Kidney (tissue), 14 donors: ENCODE measurements around the gene GPR55. TPM values are rescaled to one million over a fixed set of nuclear protein-coding genes. Genes with fewer than 3 reads are reported as not detected.

Source experiments
- DNase-seq, 5 donors: peaks; one replicate each; pipeline ENCODE4 v3.0.0-alpha.2; 2013 to 2020
- FAIRE-seq: peaks from 2 replicates; lab custom pipeline; 2012; peaks lifted over from hg19 to GRCh38; lab: Jason Lieb, UNC
- H3K27ac ChIP-seq, 2 donors: one replicate each; pipeline ENCODE4 v1.7.0; 2013; ENCODE audit warnings: low read depth in 2 of 2, low read length in 2 of 2, inconsistent platforms in 1 of 2
- H3K27me3 ChIP-seq: one replicate; pipeline ENCODE4 v1.7.1; 2013; ENCODE audit warnings: low read length, inconsistent platforms; ENCODE audit not compliant: control insufficient read depth, insufficient read depth
- H3K36me3 ChIP-seq, 3 donors: one replicate each; pipeline versions ENCODE4 v1.7.0 to v1.7.1; 2013; ENCODE audit warnings: low read length in 3 of 3, control low read depth in 1 of 3, inconsistent platforms in 1 of 3; ENCODE audit not compliant: insufficient read depth in 3 of 3, control insufficient read depth in 2 of 3
- H3K4me1 ChIP-seq, 3 donors: one replicate each; pipeline versions ENCODE4 v1.7.0 to v1.7.1; 2013; ENCODE audit warnings: low read length in 3 of 3, inconsistent platforms in 1 of 3, low read depth in 1 of 3; ENCODE audit not compliant: control insufficient read depth in 2 of 3, insufficient read depth in 2 of 3
- H3K4me3 ChIP-seq, 3 donors: one replicate each; pipeline versions ENCODE4 v1.7.0 to v1.8.1; 2013; ENCODE audit warnings: low read length in 3 of 3, control low read depth in 1 of 3, inconsistent platforms in 1 of 3
- H3K9ac ChIP-seq, 3 donors: one replicate each; pipeline versions ENCODE4 v1.7.0 to v1.7.1; 2013; ENCODE audit warnings: low read length in 3 of 3, control low read depth in 1 of 3, inconsistent platforms in 1 of 3
- H3K9me3 ChIP-seq, 3 donors: one replicate each; pipeline versions ENCODE4 v1.7.0 to v1.7.1; 2013; ENCODE audit warnings: low read length in 3 of 3, control low read depth in 1 of 3, inconsistent platforms in 1 of 3; ENCODE audit not compliant: control insufficient read depth in 2 of 3, insufficient read depth in 1 of 3
- CTCF ChIP-seq: IDR thresholded peaks from 3 replicates; pipeline ENCODE4 v1.5.1; 2012; ENCODE audit warnings: mild to moderate bottlenecking, moderate library complexity, borderline replicate concordance; ENCODE audit not compliant: insufficient read depth; ENCODE audit errors: extremely low read depth
- intact Hi-C: fragments of 100-400 bp; cut with DNase I; formaldehyde crosslinking; loops from one replicate; pipeline ENCODE4 v1.11.1; 2022
- polyA plus RNA-seq: library from polyadenylated mRNA; stranded (reverse); fragments of 350-450 nt; fragmentation: Illumina TruSeq; extraction: RNeasy Lipid Tissue Mini Kit (QIAGEN cat#74804); gene quantifications from one replicate; pipeline ENCODE4 v1.2.3, GENCODE V29; 2014; ENCODE audit warnings: low read depth, low replicate concordance; ENCODE audit not compliant: insufficient read depth
- total RNA-seq: library from RNA; stranded (reverse); fragmentation: NEBNext Ultra II Directional; extraction: Animal tissue kit (Norgen Biotek cat#: 25700); gene quantifications from one replicate; pipeline ENCODE4 v1.2.1, GENCODE V29; 2021
- donor health status: control.
- donor health status: control.
- donor health status: control.
- donor health status: control.
- donor health status: control.
- donor health status: DM: yes; HTN: yes; CAD: no.
- donor health status: Normal renal cell carcinoma (clear cell type).

GPR55 gene
- total and polyA plus RNA-seq, 2 donors from 2014 or later: 0.69 TPM; not detected in 1

DNA sequence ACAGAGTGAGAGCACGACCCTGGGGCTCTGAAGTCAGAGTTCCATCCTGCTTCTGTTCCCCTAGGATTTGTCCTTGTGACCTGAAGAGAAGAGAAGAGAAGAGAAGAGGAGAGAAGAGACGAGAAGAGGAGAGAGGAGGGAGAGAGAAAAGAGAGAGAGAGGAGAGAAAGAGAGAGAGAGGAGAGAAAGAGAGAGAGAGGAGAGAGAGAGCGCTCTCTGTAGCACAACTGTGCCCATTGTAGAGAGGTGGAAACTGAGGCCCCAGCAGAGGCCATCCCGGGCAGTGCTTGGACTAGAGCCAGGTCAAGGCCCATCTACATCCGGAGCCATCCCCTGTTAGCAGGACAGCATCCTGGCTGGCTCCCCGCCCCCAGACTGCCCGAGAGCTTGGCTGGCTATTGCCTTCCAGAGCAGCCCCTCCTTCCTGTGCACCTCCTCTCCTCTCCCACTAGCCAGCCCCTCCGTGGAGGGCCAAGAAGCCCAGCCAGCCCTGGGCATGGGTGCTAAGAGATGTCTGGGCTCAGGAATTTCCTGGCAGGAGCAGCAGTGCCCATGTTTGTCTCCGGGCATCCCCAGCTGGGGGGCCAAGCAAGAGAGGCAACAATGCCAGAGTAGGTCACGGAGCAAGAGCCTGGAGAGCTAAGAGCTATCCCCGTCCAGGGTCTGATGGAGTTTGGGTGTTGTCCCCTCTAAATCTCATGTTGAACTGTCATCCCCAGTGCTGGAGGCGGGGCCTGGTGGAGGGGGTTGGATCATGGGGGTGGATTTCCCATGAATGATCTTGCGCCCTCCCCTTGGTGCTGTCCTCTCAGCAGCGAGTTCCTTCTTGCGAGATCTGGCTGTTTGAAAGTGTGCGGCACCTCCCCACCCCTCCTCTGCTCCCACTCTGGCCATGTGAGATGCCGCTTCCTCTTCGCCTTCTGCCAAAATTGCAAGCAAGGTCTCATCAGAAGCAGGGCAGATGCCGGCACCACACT, 18.2 kb upstream of the GPR55 start:
- no peak for TF ChIP-seq CTCF
- Histone ChIP-seq H3K27ac (no peak overlapping the region), H3K4me1 (no peaks in the 10 kb centered on the region), H3K4me3 (no peak overlapping the region), H3K36me3 (no peaks in the 10 kb centered on the region), H3K9me3 (no peaks in the 10 kb centered on the region), H3K27me3 (no peaks in the 10 kb centered on the region), H3K9ac (no peak overlapping the region)
- FAIRE-seq: no peak
- intact Hi-C loops: no loop called here
- no peak for DNase-seq

DNA sequence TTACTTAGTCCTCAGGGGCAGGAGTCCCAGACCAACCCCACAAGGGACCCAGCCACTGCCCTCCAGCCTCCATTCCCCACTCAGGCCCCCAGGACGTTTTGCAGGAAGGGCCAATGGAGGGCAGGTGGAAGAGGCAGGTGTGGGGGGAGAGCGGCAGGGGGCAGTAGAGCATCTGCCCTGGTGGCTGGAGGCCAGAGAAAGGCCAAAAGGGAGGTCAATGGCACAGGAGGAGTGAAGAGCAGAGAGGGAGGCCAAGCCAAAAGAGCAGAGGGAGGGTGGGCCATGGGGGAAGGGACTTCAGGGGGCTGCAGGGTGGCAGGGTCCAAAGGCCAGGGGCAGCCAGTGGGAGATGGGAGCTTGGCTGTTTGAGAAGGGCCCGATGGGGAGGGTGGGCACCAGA, 17.3 kb upstream of the GPR55 start:
- Histone ChIP-seq H3K4me1 (no peaks in the 10 kb centered on the region), H3K27ac (no peak overlapping the region), H3K27me3 (no peaks in the 10 kb centered on the region), H3K36me3 (no peaks in the 10 kb centered on the region), H3K9ac (no peak overlapping the region), H3K9me3 (no peaks in the 10 kb centered on the region), H3K4me3 (no peak overlapping the region)
- FAIRE-seq (no peak), DNase-seq (no peak)
- TF ChIP-seq CTCF: no peak
- intact Hi-C loops: no loop called here

DNA sequence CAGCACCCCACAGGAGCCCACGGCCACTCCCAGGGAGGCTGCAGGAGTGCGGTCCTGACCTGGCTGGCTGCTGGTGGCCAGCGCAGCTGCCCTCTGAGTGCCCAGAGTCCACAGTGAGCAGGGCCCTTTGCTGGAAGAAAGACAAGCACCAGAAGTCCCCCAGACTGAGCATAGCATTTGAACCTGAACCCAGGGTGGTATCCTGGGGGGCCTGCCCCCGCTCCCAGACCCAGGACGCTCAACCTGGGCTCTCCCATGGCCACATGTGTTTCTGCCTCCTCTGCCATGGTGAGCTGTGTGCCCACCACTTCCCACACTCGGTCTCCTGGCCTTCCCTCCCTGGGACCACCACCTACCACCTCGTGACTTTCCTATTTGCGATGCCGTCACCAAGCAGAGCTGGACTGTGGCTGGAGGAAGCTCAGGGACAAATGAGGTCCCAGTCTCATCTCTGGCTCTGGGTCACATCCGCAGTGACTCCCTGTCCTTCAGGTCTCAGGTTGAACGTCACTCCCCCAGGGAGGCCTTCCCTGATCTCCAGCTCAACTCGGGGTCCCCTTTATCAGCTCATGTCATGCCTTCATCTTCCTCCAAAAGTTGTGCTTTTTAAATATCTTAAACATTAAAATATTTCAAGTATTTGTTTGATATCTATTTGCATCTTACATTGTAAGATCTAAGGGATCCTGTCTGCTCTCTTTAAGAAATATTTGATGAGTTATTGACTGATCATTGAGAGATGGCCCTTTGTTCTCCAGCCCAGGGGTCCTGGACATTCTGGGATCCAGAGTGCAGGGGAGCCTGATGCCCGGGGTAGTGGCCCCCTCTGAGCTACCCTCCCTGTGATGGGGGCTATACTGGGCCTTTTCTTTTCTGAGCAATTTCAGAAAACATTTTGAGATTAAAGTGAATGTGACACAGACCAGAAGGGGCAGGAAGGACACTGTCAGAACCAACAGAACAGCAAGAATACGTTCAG, 16.4 kb upstream of the GPR55 start:
- intact Hi-C loops: no loop called here

More for the DNA sequence above, 16.4 kb upstream of the GPR55 start:
- DNase-seq (no peak), FAIRE-seq (no peak)
- H3K4me1 ChIP-seq: no peaks in the 10 kb centered on the region
- H3K27ac ChIP-seq: no peak overlapping the region
- H3K9ac ChIP-seq: no peak overlapping the region
- H3K27me3 ChIP-seq: no peaks in the 10 kb centered on the region
- TF ChIP-seq CTCF: no peak
- no peaks in the 10 kb centered on the region for H3K9me3 ChIP-seq
- no peak overlapping the region for H3K4me3 ChIP-seq
- no peaks in the 10 kb centered on the region for H3K36me3 ChIP-seq
